ENCODE measurements around the gene JAK1.
A peak's percentile ranks its signal among the peaks of the same experiment; 100 is the strongest.

The JAK1 gene

GRCh38 chr1:64871256-64871655, 95.1 kb downstream of the JAK1 start:
- DNase-seq (ENCODE audit: low read depth in 2 of 3, low spot score in 1 of 3), result no peak

GRCh38 chr1:64867266-64867665, 99.1 kb downstream of the JAK1 start:
- DNase-seq (ENCODE audit: low read depth in 2 of 3, low spot score in 1 of 3), result no peak

GRCh38 chr1:64866689-64867088, 99.7 kb downstream of the JAK1 start:
- no peak for DNase-seq (ENCODE audit: low read depth in 2 of 3, low spot score in 1 of 3)

GRCh38 chr1:64865105-64865757, 101.1 kb downstream of the JAK1 start:
- DNase-seq (ENCODE audit: low read depth in 2 of 3, low spot score in 1 of 3), result no peak

GRCh38 chr1:64864018-64864940, 102.1 kb downstream of the JAK1 start:
- DNase-seq (ENCODE audit: low read depth in 2 of 3, low spot score in 1 of 3), result peak in 2 of 3 donors; percentile 4 to 18

GRCh38 chr1:64861611-64862010, 104.7 kb downstream of the JAK1 start:
- DNase-seq (ENCODE audit: low read depth in 2 of 3, low spot score in 1 of 3), result no peak

GRCh38 chr1:64857347-64857746, 109.0 kb downstream of the JAK1 start:
- DNase-seq (ENCODE audit: low read depth in 2 of 3, low spot score in 1 of 3), result no peak

- DNase-seq (ENCODE audit: low read depth in 2 of 3, low spot score in 1 of 3), result no peak
These were observed 109.8 kb downstream of the JAK1 start for GRCh38 chr1:64856553-64856952.

GRCh38 chr1:64855557-64855956, 110.8 kb downstream of the JAK1 start:
- no peak for DNase-seq (ENCODE audit: low read depth in 2 of 3, low spot score in 1 of 3)

- no peak for DNase-seq (ENCODE audit: low read depth in 2 of 3, low spot score in 1 of 3)
These were observed 111.7 kb downstream of the JAK1 start for GRCh38 chr1:64854674-64855073.

GRCh38 chr1:64851664-64852063, 114.7 kb downstream of the JAK1 start:
- no peak for DNase-seq (ENCODE audit: low read depth in 2 of 3, low spot score in 1 of 3)

- DNase-seq (ENCODE audit: low read depth in 2 of 3, low spot score in 1 of 3), result no peak
These were observed 115.5 kb downstream of the JAK1 start for GRCh38 chr1:64850846-64851245.

GRCh38 chr1:64849942-64850341, 116.4 kb downstream of the JAK1 start:
- DNase-seq (ENCODE audit: low read depth in 2 of 3, low spot score in 1 of 3), result no peak

- DNase-seq (ENCODE audit: low read depth in 2 of 3, low spot score in 1 of 3), result no peak
These were observed 117.5 kb downstream of the JAK1 start for GRCh38 chr1:64848803-64849202.

GRCh38 chr1:64848136-64848535, 118.2 kb downstream of the JAK1 start:
- no peak for DNase-seq (ENCODE audit: low read depth in 2 of 3, low spot score in 1 of 3)

- DNase-seq (ENCODE audit: low read depth in 2 of 3, low spot score in 1 of 3), result no peak
These were observed 118.7 kb downstream of the JAK1 start for GRCh38 chr1:64847666-64848065.

- DNase-seq (ENCODE audit: low read depth in 2 of 3, low spot score in 1 of 3), result no peak
These were observed 119.5 kb downstream of the JAK1 start for GRCh38 chr1:64846573-64847430.

- no peak for DNase-seq (ENCODE audit: low read depth in 2 of 3, low spot score in 1 of 3)
These were observed 120.4 kb downstream of the JAK1 start for GRCh38 chr1:64845831-64846425.

GRCh38 chr1:64844609-64845008, 121.7 kb downstream of the JAK1 start:
- no peak for DNase-seq (ENCODE audit: low read depth in 2 of 3, low spot score in 1 of 3)

- no peak for DNase-seq (ENCODE audit: low read depth in 2 of 3, low spot score in 1 of 3)
These were observed 122.2 kb downstream of the JAK1 start for GRCh38 chr1:64844175-64844574.

GRCh38 chr1:64843675-64844074, 122.7 kb downstream of the JAK1 start:
- DNase-seq (ENCODE audit: low read depth in 2 of 3, low spot score in 1 of 3), result no peak
